NAMALWA (cell line): ENCODE results near the gene CMSS1.

Experiments
- DNase-seq: peaks from one replicate; pipeline ENCODE4 v3.0.0-alpha.2; 2015; ENCODE audit warnings: low spot score

The CMSS1 gene

GRCh38 chr3:100057716-100058575, 240.3 kb downstream of the CMSS1 start:
- no peak for DNase-seq

- no peak for DNase-seq
These were observed 241.8 kb downstream of the CMSS1 start for GRCh38 chr3:100059472-100059871.

- DNase-seq = no peak
These were observed 243.2 kb downstream of the CMSS1 start for GRCh38 chr3:100060685-100061484.

GRCh38 chr3:100062665-100063064, 245.0 kb downstream of the CMSS1 start:
- DNase-seq = no peak

- no peak for DNase-seq
These were observed 246.3 kb downstream of the CMSS1 start for GRCh38 chr3:100063929-100064461.

- no peak for DNase-seq
These were observed 249.9 kb downstream of the CMSS1 start for GRCh38 chr3:100067589-100067988.

- peak; percentile 84 for DNase-seq
These were observed 251.2 kb downstream of the CMSS1 start for GRCh38 chr3:100068826-100069225.

- DNase-seq = no peak
These were observed 251.8 kb downstream of the CMSS1 start for GRCh38 chr3:100069472-100069871.

- DNase-seq = no peak
These were observed 254.8 kb downstream of the CMSS1 start for GRCh38 chr3:100072326-100073048.

GRCh38 chr3:100073049-100073713, 255.5 kb downstream of the CMSS1 start:
- no peak for DNase-seq

GRCh38 chr3:100073714-100074307, 256.1 kb downstream of the CMSS1 start:
- no peak for DNase-seq

GRCh38 chr3:100075196-100075595, 257.5 kb downstream of the CMSS1 start:
- DNase-seq = no peak

GRCh38 chr3:100075851-100076730, 258.4 kb downstream of the CMSS1 start:
- no peak for DNase-seq

GRCh38 chr3:100076731-100077529, 259.3 kb downstream of the CMSS1 start:
- no peak for DNase-seq

- DNase-seq = no peak
These were observed 261.7 kb downstream of the CMSS1 start for GRCh38 chr3:100079328-100079727.

GRCh38 chr3:100080573-100080972, 262.9 kb downstream of the CMSS1 start:
- no peak for DNase-seq

GRCh38 chr3:100081311-100081710, 263.6 kb downstream of the CMSS1 start:
- DNase-seq = no peak

GRCh38 chr3:100081986-100082692, 264.5 kb downstream of the CMSS1 start:
- DNase-seq = no peak

- no peak for DNase-seq
These were observed 265.1 kb downstream of the CMSS1 start for GRCh38 chr3:100082714-100083113.
